HK-2 (cell line): ENCODE measurements around the gene MAT2A.
A peak's percentile ranks its signal among the peaks of the same experiment; 100 is the strongest.
"Not testable (repeated sequence)": the region's sequence is repeated elsewhere in the genome, so short reads cannot be mapped to it uniquely, and the experiment has no call there.

Experiments used
- DNase-seq: peaks from one replicate; pipeline ENCODE4 v3.0.0-alpha.2; 2018; ENCODE audit not compliant: unreplicated experiment

The MAT2A gene

GRCh38 chr2:85579266-85579935 lies 40.4 kb downstream of the MAT2A start:
- no peak for DNase-seq

GRCh38 chr2:85580206-85580605 lies 41.2 kb downstream of the MAT2A start:
- DNase-seq, result no peak

GRCh38 chr2:85582492-85582891 lies 43.5 kb downstream of the MAT2A start:
- DNase-seq, result no peak

DNA sequence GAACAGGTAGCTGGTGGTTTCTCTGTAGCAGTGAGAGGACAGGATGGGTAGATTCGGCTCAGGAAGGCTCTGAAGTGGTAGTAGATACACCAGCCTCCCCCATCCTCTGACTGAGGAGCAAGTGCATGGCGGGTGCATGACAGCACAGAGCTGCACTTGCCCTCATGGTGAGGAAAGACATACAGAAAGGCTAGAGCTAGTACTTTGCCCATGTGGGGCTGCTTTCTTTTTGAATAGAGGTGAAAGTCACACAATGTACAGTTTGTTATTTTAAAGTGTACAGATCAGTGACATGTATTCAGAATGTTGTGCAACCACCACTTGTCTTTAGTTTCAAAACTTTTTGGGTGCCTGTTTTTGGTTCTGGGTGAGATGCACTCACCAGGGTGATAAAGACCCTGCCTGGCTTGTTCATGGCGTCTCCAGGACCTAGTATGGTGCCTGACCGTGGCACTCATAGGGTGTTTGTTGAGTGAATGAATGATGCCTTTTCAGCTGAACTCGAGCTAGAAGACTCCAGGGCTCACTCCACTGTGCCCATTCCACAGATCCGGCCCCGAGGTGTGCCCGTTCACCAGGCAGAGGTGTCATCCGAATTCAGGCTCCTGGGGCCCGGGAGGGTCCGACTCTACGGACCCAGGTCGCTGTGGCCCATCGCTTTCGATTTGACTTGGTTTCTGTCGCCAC lies 44.8 kb downstream of the MAT2A start:
- no peak for DNase-seq

DNA sequence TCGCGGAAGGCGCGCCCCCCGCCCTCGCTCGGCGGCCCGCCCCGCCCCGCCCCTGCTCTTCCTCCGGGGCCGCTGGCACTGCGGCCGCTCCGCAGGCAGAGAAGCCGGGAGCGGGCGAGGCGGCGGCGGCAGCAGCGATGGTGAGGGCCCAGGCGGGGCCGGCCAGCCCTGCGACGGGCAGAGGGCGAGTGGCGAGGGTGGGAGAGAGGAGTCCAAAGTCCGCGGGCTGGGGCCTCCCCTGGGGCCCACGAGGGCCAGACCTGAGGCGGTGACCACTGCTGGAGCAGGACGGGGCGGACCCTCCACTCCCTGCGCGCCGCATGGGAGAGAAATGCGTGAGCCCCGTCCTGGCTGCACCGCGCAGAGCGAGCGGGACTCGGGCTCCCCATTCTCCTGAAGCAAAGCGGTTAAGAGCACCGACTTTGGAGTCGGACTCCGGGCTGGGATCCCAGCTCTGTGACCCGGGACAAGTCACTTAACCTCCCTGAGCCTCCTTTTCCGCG lies 45.4 kb downstream of the MAT2A start, which contains the start of gene VAMP5:
TSS of gene VAMP5 (plus strand) at position 78 of the 503 bp plus-strand sequence. CDS start at position 138, 60 bp downstream.
- DNase-seq, result no peak

DNA sequence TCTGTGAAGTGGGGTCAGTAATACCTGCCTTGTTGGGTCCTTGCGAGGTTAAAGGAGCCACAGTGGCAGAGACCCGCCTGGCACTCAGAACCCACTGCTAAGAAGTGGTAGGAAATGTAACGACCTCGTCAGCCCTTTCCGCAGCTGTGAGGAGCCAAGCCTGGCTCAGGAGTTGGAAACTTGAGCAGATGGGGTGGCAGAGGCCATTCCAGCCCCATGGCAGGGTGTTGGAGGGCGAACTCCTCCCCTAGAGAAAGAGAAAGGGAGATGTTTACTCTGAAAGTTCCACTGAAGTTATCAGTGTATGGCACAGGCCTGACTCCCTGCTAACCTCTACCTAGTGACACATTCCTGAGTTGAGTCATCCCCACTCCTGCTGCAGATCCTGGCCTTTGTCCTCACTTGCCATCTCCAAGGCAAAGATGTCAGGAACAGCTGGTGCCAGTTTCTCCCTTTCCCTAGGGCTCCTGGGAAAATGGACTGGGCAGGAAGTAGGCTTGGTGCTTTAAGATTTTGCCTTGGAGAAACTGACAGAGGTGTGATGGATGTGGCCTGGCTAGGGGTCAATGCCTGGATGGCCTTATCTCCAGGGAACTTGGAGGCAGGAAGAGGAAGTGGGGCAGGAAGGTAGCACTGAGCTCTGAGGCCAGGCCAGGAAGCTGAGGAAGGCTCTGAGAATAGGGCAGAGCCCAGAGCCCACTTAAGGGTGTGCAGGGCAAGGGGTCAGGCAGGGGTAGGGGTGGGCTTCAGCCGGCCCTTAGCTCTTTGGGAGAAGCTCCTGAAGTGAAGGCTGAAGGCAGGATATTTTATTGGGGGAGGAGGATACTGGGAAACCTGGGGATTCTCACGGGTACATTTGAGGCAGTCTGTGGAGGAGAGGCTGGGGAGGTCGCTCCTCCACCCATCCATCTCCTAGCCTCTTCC lies 46.2 kb downstream of the MAT2A start:
- peak; percentile 59 for DNase-seq

- DNase-seq, result no peak
Observed at GRCh38 chr2:85585781-85586105, 46.8 kb downstream of the MAT2A start.

- no peak for DNase-seq
Observed at GRCh38 chr2:85588236-85588635, 49.3 kb downstream of the MAT2A start.

DNA sequence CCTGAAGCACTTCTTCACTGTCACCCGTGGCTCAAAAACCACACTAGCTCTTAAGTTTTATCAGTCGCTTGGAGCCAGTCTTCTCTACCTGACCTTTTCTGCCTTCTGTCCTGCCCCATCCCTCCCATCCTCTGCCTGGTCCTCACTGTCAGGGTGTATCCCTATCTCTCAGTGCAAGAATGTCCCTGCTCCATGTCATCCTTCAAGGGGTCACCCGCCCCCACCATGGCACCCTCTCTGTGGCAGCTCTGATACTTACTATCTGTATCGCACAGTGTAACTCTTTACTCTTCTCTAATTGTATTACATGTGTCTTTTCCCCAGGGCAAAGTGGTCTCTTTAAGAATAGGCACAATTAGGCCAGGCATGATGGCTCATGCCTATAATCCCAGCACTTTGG lies 49.7 kb downstream of the MAT2A start:
- no peak for DNase-seq

DNA sequence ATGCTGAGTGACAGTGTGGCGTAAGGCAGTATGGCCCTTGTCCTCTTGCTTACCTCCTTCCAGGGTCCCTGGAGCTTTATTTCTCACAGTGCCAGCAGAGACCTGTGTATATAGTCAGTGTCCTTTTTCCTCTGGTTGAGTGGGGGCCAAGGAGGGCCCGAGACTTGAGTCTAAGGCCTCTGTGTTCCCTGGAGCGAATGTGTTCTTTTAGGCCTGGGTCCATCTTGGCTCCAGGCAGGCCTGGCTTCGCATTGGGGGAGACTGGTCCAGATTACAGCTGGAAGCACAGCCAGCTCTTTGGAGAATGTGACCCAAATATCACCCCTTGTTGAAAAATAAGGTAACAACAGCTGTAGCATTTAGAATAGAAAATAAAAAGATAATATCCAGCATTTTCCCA lies 50.2 kb downstream of the MAT2A start:
- DNase-seq, result no peak

DNA sequence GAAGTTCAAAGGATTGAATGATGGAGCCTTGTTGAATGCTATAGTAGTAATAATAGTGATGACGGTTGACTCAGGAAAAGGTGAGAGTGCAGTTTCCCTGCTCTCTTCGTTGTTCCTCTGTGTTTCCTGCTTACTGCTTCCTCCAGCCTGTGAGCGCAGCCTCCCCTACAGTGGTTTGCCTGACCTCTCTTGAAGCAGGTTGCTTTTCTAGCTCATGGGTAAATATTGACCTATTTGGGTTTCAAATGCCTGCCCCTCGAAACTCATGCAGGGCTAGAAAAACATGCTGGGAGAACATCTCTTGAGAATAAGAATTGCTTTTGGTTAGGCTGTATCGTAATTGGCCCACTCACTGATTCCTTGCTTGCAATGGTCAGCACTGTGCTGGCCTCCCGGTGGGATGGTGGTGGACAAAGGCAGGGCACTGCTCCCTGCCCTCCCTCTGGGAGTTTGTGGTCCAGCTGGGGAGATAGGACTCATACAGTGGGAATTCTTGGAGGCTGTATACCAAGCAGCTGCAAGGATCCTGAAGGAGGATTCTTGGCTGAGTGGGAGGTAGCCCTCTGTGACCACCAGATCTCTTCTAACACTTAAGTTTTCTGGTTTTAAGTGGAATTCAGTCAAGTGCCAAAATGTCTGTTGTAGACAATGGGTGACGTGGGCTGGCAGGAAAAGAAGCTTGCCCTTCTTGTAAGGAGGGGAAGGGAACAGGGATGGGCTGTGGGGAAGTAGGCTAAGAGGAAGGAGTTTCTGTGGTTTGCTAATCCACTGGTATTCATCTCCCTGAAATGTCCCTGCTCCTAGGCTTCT lies 51.2 kb downstream of the MAT2A start:
- no peak for DNase-seq

DNA sequence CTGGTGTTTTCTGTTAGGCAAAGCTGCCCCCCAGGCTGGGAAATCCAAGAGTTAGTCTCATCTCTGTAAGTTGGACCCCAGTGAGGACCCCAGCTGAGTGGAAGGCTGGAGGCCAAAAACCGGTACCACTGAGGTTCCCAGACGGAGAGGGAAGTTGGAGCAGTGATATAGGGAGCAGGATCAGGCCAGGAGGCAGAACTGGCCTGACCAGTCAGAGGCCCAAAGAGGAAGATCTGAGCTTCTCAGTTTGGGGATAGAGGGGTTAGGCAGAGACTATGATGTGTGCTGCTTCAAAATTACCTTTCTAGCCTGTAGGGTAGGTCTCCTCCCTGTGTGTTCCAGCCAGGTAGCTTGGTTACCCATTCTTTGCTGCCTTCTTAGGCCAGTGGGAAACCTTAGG lies 52.0 kb downstream of the MAT2A start:
- no peak for DNase-seq

GRCh38 chr2:85591563-85591962 lies 52.6 kb downstream of the MAT2A start:
- no peak for DNase-seq

DNA sequence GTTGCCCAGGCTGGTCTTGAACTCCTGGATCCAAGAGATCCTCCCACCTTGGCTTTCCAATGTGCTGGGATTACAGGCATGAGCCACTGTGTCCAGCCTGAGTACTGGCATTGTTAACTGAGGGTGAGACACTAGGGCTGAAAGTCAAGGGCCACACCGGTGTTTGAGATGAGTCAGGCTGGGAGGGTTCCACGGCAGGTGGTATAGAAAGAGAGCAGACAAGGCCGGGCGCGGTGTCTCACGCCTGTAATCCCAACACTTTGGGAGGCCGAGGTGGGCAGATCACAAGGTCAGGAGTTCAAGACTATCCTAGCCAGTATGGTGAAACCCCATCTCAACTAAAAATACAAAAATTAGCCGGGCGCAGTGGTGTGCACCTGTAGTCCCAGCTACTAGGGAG lies 53.3 kb downstream of the MAT2A start:
- not testable (repeated sequence) for DNase-seq

DNA sequence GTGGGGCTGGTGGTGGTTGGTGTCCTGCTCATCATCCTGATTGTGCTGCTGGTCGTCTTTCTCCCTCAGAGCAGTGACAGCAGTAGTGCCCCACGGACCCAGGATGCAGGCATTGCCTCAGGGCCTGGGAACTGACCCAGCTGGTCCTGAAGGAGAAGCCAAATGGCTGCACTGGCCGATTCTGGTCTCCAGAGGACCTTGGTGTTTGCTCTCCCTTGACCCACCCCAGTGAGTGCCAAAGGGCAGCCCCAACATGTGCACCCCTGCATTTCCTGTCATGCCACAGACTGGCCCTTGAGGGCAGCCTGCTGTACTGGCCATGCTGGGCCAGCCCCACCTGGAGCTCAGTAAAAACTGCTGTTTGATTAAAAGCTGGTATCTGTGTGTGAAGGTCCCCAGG lies 54.1 kb downstream of the MAT2A start:
- DNase-seq, result no peak
